NCI-H82 treated with DMSO at 0.1 percent for 48 hours (cell line): ENCODE measurements around the gene MED12L.
A peak's percentile ranks its signal among the peaks of the same experiment; 100 is the strongest.
"Not testable (repeated sequence)": the region's sequence is repeated elsewhere in the genome, so short reads cannot be mapped to it uniquely, and the experiment has no call there.

Experiments
- DNase-seq: peaks from one replicate; lab custom pipeline; 2025; ENCODE audit not compliant: unreplicated experiment; lab: John Stamatoyannopoulos, UW

Gene MED12L

GRCh38 chr3:151362751-151363174 is 277.3 kb downstream of the MED12L start:
- no peak for DNase-seq

DNA sequence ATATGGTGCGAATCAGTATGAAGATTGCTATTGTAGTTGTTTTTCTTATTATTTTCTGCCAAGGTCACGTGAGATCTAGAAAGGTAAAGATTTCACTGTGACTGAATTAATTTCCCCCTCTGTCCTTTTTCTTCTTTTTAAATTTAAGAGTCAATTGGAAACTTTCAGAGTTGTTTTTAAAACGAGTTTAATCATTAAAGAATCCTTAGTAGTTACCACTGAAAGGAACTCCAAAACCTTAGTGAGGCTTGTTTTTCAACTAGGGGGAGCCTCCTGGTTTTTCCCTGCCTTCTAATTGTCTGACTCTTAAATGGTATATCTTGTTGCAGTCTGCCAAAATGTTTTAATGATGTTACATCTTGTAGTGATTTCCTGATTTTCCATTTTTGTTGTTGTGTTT is 281.5 kb downstream of the MED12L start:
- no peak for DNase-seq

DNA sequence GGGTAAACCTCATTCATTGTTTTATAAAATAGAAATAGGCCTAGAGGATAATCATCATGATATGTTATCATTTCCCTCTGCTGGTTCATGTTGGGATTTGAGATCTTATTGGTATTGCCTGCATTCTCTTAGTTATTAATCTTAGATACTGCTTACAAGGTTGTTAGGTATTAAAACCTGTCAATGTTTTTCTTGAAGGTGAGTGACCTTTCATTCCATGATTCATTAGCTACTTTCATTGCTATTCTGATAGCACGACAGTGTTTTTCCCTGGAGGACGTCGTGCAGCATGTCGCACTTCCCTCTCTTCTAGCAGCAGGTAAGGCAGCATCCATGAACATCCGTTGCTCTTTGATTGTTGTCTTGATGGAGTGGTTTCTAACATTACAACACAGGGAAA is 282.0 kb downstream of the MED12L start:
- no peak for DNase-seq

GRCh38 chr3:151371526-151371925 is 286.1 kb downstream of the MED12L start:
- no peak for DNase-seq

GRCh38 chr3:151372063-151372820 is 286.8 kb downstream of the MED12L start:
- DNase-seq: no peak

DNA sequence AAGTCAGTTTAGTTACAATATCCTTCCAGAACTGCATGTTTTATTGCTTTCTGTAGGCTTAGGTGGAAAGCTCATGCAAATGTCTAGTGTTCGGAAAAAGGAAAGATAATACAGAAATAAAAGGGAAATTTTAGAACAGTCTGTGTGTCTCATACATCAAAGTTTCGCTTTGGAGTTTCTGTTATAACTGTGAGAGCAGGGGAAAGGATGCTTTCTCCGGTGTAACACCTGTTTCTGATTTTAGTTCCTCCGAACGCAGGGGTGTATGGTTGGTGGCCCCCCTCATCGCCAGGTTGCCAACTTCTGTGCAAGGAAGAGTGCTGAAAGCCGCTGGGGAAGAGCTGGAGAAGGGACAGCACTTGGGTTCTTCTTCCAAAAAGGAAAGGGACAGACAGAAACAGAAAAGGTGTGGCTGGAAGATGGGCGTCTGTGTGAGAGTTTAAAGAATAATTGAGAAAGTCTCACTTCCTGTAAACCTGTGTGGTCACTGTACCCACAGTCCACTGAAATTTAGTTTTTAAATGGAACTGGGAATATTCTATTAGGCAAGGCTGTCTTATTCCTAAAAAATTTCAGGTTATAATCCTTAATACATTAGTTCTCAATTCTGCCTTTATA is 292.4 kb downstream of the MED12L start:
- DNase-seq: no peak

DNA sequence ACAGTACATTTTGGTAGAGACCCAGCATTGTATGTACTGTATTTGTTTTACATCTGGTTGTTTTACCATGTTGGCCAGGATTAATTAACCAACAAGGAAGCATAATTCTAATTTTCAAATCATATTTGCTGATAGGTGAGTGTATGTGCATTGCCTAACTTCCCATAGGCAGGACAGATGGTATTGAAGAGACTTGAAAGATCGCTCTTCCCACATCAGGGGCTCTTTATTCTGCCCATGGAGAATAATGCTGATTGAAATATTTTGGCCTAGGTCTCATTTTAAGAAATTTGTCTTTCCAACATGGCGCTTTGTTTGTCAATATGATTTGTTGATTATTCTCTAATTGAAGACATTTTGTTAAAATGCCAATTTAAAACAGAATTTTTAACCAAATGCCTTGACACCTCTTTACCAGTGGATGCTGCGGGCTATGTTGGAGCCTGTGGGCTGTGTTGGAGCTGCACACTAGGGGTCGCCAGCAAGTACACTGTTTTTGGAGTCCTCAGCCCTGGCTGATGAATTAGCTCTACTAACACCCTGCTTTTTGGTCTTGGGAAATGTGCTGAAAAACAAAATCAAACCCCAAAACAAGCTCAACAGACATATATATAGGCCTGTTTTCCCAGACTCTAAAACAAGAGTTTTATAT is 293.7 kb downstream of the MED12L start:
- peak; percentile 20 for DNase-seq

GRCh38 chr3:151382671-151383070 is 297.2 kb downstream of the MED12L start:
- DNase-seq: no peak

DNA sequence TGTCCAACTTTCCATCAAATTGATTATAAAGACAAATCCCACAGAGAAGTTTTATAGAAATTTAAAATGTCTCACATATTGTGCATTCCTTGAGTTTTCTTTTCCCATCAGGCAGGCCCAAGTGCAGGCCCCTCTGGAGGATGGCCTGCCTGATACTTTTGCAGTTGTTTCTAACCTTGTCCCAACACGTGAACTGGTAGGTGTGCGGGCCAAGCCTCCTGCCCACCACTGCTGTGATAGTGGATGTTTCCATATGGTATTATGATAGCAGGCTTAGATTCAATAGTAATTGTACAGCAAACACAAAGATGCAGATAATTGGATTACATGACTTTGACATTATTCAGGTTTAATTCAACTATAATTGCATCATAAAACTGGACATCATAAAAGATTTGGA is 297.6 kb downstream of the MED12L start:
- no peak for DNase-seq

DNA sequence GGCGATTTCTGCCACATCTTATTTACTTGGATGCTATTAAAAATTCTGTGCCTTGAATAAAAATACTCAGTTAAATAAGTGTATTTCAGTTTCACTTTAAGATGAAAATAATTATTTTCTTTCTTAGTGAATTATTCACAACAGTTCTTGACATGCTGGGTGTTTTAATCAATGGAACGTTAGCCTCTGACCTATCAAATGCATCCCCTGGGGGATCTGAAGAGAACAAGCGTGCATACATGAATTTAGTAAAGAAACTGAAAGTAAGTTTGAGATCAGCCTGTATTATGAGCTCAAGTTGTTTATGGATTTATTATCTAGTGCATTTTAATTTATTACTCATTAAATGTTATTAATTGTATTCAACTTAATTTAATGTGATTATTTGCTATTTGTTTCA is 298.5 kb downstream of the MED12L start:
- DNase-seq: no peak

- no peak for DNase-seq
These were observed 299.3 kb downstream of the MED12L start, which contains the start of gene P2RY12 for GRCh38 chr3:151384741-151385174. P2RY12 (minus strand) TSS chr3:151384753; CDS start chr3:151338845, 45,908 bp downstream.

- no peak for DNase-seq
These were observed 300.6 kb downstream of the MED12L start for GRCh38 chr3:151386056-151386455.

- DNase-seq: no peak
These were observed 302.0 kb downstream of the MED12L start for GRCh38 chr3:151387432-151387831.

- DNase-seq: no peak
These were observed 302.4 kb downstream of the MED12L start for GRCh38 chr3:151387842-151388241.

- DNase-seq: no peak
These were observed 306.3 kb downstream of the MED12L start for GRCh38 chr3:151391720-151392119.

DNA sequence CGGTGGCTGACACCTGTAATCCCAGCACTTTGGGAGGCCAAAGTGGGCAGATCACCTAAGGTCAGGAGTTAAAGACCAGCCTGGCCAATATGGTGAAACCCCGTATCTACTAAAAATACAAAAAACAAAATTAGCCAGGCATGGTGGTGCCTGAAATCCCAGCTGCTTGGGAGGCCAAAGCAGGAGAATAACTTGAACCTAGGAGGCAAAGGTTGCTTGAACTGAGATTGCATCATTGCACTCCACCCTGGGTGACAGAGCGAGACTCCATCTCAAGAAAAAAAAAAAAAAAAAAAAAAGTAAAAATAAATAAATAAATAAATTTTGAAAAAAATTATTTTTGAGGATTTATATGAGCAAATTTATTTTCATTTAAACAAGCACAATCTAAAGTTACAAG is 306.7 kb downstream of the MED12L start:
- DNase-seq: not testable (repeated sequence)

DNA sequence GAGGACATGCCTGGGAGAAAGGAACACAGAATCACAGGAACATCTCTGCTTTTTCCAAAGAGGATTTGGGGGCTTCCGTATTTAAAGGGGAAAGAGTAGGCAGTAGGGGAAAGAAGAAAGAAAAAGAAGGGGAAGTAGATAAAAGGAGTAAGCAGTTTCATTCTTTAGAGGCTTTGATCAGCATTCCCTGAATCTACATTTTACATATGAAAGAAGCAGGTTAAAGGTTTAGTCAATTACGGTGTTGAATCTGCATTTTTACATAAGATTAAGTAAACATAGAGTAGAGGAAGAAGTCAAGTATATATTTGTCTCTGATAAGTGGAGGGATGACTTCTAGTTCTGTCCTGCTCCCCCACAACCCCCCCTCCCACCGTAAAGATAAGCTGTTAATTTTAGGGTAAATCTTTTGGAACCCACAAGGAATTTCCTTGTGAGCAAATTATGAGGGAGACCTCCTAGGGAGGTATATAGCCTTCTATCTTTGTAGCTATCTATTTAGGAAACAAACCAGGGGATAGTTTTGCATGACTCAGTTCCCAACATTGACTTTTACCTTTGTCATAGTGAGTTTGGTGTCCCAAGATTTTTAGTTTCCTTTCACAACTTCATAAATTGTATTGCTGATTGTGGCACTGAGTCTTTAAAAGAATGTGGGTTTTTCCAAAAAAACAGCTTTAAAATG is 307.8 kb downstream of the MED12L start:
- no peak for DNase-seq

GRCh38 chr3:151393941-151394340 is 308.5 kb downstream of the MED12L start:
- no peak for DNase-seq

DNA sequence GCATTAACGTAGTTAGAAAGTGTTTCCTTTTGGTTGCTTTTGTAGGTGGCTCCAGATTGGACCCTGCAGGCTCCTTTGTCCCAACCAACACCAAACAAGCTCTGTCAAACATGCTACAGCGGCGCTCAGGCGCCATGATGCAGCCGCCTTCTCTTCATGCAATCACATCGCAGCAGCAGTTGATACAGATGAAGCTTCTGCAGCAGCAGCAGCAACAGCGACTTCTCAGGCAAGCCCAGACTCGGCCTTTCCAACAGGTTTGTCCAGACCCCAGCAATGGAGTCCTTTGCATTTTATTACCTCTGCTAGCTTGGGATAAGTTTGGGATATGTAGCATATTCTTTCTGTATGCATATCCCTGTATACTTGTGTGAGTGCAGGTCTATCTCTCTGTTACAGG is 309.1 kb downstream of the MED12L start:
- no peak for DNase-seq

DNA sequence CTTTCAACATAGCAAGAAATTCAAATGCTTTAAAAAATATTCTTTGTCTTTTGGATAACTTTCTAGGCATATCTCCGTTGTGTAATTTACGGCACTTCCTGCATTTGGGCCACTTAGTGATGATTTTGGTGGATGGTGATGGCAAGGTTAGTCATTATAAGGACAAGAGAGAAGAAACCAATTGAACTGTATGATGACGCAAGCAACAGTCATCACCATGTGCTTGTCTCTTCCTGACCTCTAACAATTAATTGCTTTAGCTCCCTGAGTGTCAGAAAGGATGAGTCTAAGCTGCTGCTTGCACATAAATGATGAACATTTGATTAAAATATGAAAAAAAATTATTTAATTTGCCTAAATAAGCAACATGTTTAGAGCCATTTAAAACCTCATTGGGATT is 310.3 kb downstream of the MED12L start:
- DNase-seq: no peak

GRCh38 chr3:151398895-151399294 is 313.4 kb downstream of the MED12L start:
- no peak for DNase-seq
